GM12878 (cell line): ENCODE results near the gene MCM5. TPM values are rescaled to one million over a fixed set of nuclear protein-coding genes. Genes with fewer than 3 reads are reported as not detected.
A peak's percentile ranks its signal among the peaks of the same experiment; 100 is the strongest.

Experiments used
- ATAC-seq: fragments of 200-7000 bp; cut with Tn5 transposase; 3 replicates; pipeline ENCODE4 v1.9.1; 2020; ENCODE audit warnings: mild to moderate bottlenecking, moderate library complexity
- BruUV-seq: library from RNA; stranded (reverse); fragments of 400-500 nt; replicated peaks from 2 replicates; lab custom pipeline; 2021; lab: Mats Ljungman, UMichigan
- CTCF ChIA-PET: fragments of 300-600 bp; sonication (Branson Sonifier 250); formaldehyde crosslinking; extraction: SDS; loops from one replicate; lab custom pipeline; 2021; ENCODE audit warnings: inconsistent platforms; lab: Yijun Ruan, JAX
- POLR2A ChIA-PET: fragments of 350-600 bp; formaldehyde crosslinking; extraction: SDS; loops from one replicate; lab custom pipeline; 2021; ENCODE audit warnings: inconsistent platforms; lab: Charles Lee
- RAD21 ChIA-PET: fragments of 300-600 bp; sonication (Branson Sonifier 250); formaldehyde crosslinking; loops from one replicate; lab custom pipeline; 2023; ENCODE audit warnings: antibody characterized with exemption; ENCODE audit not compliant: unreplicated experiment; lab: Charles Lee
- SMC1A ChIA-PET: fragments of 300-600 bp; sonication (Branson Sonifier 250); formaldehyde crosslinking; loops from one replicate; lab custom pipeline; 2023; ENCODE audit not compliant: unreplicated experiment, uncharacterized antibody; lab: Charles Lee
- DNase-seq: peaks from one replicate; pipeline ENCODE4 v3.0.0-alpha.2; 2011; ENCODE audit warnings: low read depth, low spot score
- FAIRE-seq: peaks from 3 replicates; lab custom pipeline; 2011; peaks lifted over from hg19 to GRCh38; lab: Jason Lieb, UNC
- H2AFZ ChIP-seq: 2 replicates; pipeline ENCODE4 v1.6.0; 2011; ENCODE audit warnings: low read depth, low read length, control low read depth; ENCODE audit not compliant: control insufficient read depth
- H3K27ac ChIP-seq: 2 replicates; pipeline ENCODE4 v1.5.1; 2011; ENCODE audit warnings: control low read depth; ENCODE audit not compliant: control insufficient read depth, insufficient read depth
- H3K27me3 ChIP-seq, 2 experiments: replicated peaks in 1 of 2; 2 replicates each; pipeline versions ENCODE4 v1.6.0 to v1.6.1; 2011; ENCODE audit warnings: low read length in 1 of 2; ENCODE audit not compliant: control insufficient read depth in 2 of 2, insufficient read depth in 2 of 2
- H3K36me3 ChIP-seq, 2 experiments: 2 replicates each; pipeline ENCODE4 v1.5.1; 2011; ENCODE audit warnings: low read length in 1 of 2; ENCODE audit not compliant: control insufficient read depth in 2 of 2, insufficient read depth in 2 of 2
- H3K4me1 ChIP-seq: 2 replicates; pipeline ENCODE4 v1.6.1; 2011; ENCODE audit warnings: mild to moderate bottlenecking, low read length, moderate library complexity, mixed read lengths; ENCODE audit not compliant: control insufficient read depth, insufficient read depth
- H3K4me2 ChIP-seq: 2 replicates; pipeline ENCODE4 v1.6.0; 2011; ENCODE audit warnings: control low read depth; ENCODE audit not compliant: control insufficient read depth, insufficient read depth
- H3K4me3 ChIP-seq: fragments of 200-600 bp; sonication (generic); 2 replicates; pipeline ENCODE4 v1.5.1; 2016
- H3K79me2 ChIP-seq: 2 replicates; pipeline ENCODE4 v1.6.0; 2011; ENCODE audit warnings: low read length; ENCODE audit not compliant: control insufficient read depth, insufficient read depth
- H3K9ac ChIP-seq: 2 replicates; pipeline ENCODE4 v1.8.0; 2011; ENCODE audit warnings: low read length, control low read depth, mixed read lengths; ENCODE audit not compliant: control insufficient read depth, insufficient read depth
- H3K9me3 ChIP-seq: replicated peaks from 3 replicates; pipeline ENCODE4 v1.5.1; 2011; ENCODE audit warnings: mild to moderate bottlenecking, low read length; ENCODE audit not compliant: control insufficient read depth, insufficient read depth
- H4K20me1 ChIP-seq: 2 replicates; pipeline ENCODE4 v1.6.0; 2011; ENCODE audit not compliant: control insufficient read depth, insufficient read depth
- BACH1 ChIP-seq: fragments of 450-650 bp; IDR thresholded peaks from 2 replicates; pipeline ENCODE4 v1.6.1; 2017; ENCODE audit warnings: mild to moderate bottlenecking, borderline replicate concordance
- CHD4 ChIP-seq: fragments of 200-600 bp; sonication (generic); IDR thresholded peaks from 2 replicates; pipeline ENCODE4 v1.6.1; 2016; ENCODE audit warnings: mild to moderate bottlenecking
- CTCF ChIP-seq, 3 experiments: IDR thresholded peaks in 2 of 3; conservative IDR thresholded peaks in 1 of 3; 2 replicates each; pipeline ENCODE4 v1.5.1; 2011; ENCODE audit warnings: low read depth in 3 of 3, low read length in 3 of 3, mild to moderate bottlenecking in 3 of 3, control low read depth in 2 of 3, moderate library complexity in 2 of 3, inconsistent platforms in 1 of 3, mixed read lengths in 1 of 3; ENCODE audit not compliant: control insufficient read depth in 2 of 3, insufficient read depth in 1 of 3; ENCODE audit errors: extremely low read depth in 1 of 3
- MEF2A ChIP-seq: IDR thresholded peaks from 2 replicates; pipeline ENCODE4 v1.6.1; 2011; ENCODE audit warnings: low read depth, mild to moderate bottlenecking, low read length, moderate library complexity; ENCODE audit not compliant: insufficient read depth
- MEF2B ChIP-seq: fragments of 450-650 bp; IDR thresholded peaks from 2 replicates; pipeline ENCODE4 v1.6.1; 2018; ENCODE audit warnings: mild to moderate bottlenecking, moderate library complexity; ENCODE audit not compliant: partially characterized antibody, poor library complexity, severe bottlenecking
- MXI1 ChIP-seq: fragments of 150-350 bp; IDR thresholded peaks from 2 replicates; pipeline ENCODE4 v1.6.1; 2011; ENCODE audit warnings: low read depth, mild to moderate bottlenecking, inconsistent platforms, low read length, improper control_type of control experiment
- NKRF ChIP-seq: fragments of 450-650 bp; conservative IDR thresholded peaks from 2 replicates; pipeline ENCODE4 v1.6.1; 2017; ENCODE audit warnings: mild to moderate bottlenecking, moderate library complexity
- POLR2AphosphoS5 ChIP-seq: IDR thresholded peaks from 2 replicates; pipeline ENCODE4 v1.6.1; 2011; ENCODE audit warnings: mild to moderate bottlenecking, low read length, inconsistent platforms
- TBL1XR1 ChIP-seq: IDR thresholded peaks from 2 replicates; pipeline ENCODE4 v1.6.1; 2012; ENCODE audit warnings: low read depth, low read length, improper control_type of control experiment
- TCF3 ChIP-seq: IDR thresholded peaks from 2 replicates; pipeline ENCODE4 v1.6.1; 2012; ENCODE audit warnings: low read depth, mild to moderate bottlenecking, low read length, borderline replicate concordance; ENCODE audit not compliant: insufficient read depth
- WGBS: methylation state at CpG from one replicate; pipeline ENCODE4 v1.1.6; 2016; ENCODE audit warnings: low lambda C conversion rate; ENCODE audit not compliant: insufficient replicate concordance, insufficient coverage; ENCODE audit errors: missing lambda C conversion rate; 5-methylcytosine and 5-hydroxymethylcytosine counted together
- in situ Hi-C: fragments of 300-500 bp; cut with MboI; formaldehyde crosslinking; loops from 9 replicates; pipeline ENCODE4 v1.14.3; 2018; ENCODE audit warnings: mixed read lengths
- intact Hi-C: fragments of 100-400 bp; cut with micrococcal nuclease; formaldehyde crosslinking; loops from one replicate; pipeline ENCODE4 v1.14.2; 2022; ENCODE audit not compliant: unreplicated experiment
- polyA plus RNA-seq, 11 experiments: library from polyadenylated mRNA; depleted of rRNA in 4 of 11; unstranded in 6 of 11; stranded (reverse) in 5 of 11; fragments of >200 nt; fragmentation: Nextera tagmentation in 4 of 11; fragmentation: Illumina TruSeq in 1 of 11; extraction: Ambion mirVana in 4 of 11; extraction: Trizol in 1 of 11; gene quantifications; 1 replicate in 1 of 11; 2 replicates in 10 of 11; pipeline versions ENCODE4 v1.2.1 to v1.2.3, GENCODE V29; 2011 to 2016; ENCODE audit warnings: inconsistent platforms in 2 of 11, missing spikeins in 2 of 11, low read depth in 1 of 11
- total RNA-seq, 4 experiments: library from RNA; depleted of rRNA in 3 of 4; stranded (reverse); fragments of >200 nt in 3 of 4; fragmentation: Illumina TruSeq in 1 of 4; extraction: Trizol in 1 of 4; gene quantifications; 2 replicates each; pipeline versions ENCODE4 v1.2.1 to v1.2.3, GENCODE V29; 2013 to 2021
- TF ChIP-seq, protein P1 (sequence below): fragments of 150-350 bp; IDR thresholded peaks from 2 replicates; pipeline ENCODE4 v1.6.1; 2016; ENCODE audit warnings: low read depth, low read length
- TF ChIP-seq, protein P2 (sequence below): IDR thresholded peaks from 2 replicates; pipeline ENCODE4 v1.6.1; 2012; ENCODE audit warnings: low read depth, low read length, improper control_type of control experiment

The MCM5 gene
- total and polyA plus RNA-seq, 10 of the 15 experiments (the other 5 are each of a cell fraction or from before 2014, with no cell fraction given), result 14.1 to 360 (median 164) TPM

GRCh38 chr22:35380537-35381423 lies 19.2 kb upstream of the MCM5 start, which contains the start of gene HMOX1:
TSS of gene HMOX1 (plus strand) at chr22:35381096. CDS start at chr22:35381174, 78 bp downstream.
- ChIA-PET CTCF (interaction anchor here (0.8 to 3.1 kb wide), 8 partner anchors 11 to 203 kb away, joined by 3 to 23 read pairs (median 6); no protein-coding TSS in a partner anchor), SMC1A (interaction anchor here (0.8 to 4.7 kb wide), 11 partner anchors 9 to 29 kb away, joined by 3 to 26 read pairs (median 4); no protein-coding TSS in a partner anchor), POLR2A (interaction anchor here (1.1 to 2.3 kb wide), 7 partner anchors 10 to 30 kb away, joined by 3 to 18 read pairs (median 6); no protein-coding TSS in a partner anchor), RAD21 (interaction anchor here (0.6 to 6.3 kb wide), 7 partner anchors 8 to 30 kb away, joined by 3 to 39 read pairs (median 7); no protein-coding TSS in a partner anchor)
- H3K9me3 ChIP-seq, result no peaks in the 10 kb centered on the region
- peak within 1 kb of the TSS; percentile 48 for H3K27ac ChIP-seq
- no peaks in the 10 kb centered on the region for H4K20me1 ChIP-seq
- no peaks in the 10 kb centered on the region; a peak in 1 of 4 replicates for H3K36me3 ChIP-seq
- H3K79me2 ChIP-seq, result peaks cover 4% of the 10 kb centered on the region
- H2AFZ ChIP-seq, result peak within 1 kb of the TSS; percentile 86
- FAIRE-seq, result no peak
- BruUV-seq, result no TSS peak
- in situ Hi-C loops, result loop anchor here (25.0 kb wide), 1 partner anchor 1832 kb away; the partner anchor contains the start of gene SSTR3
- peak within 1 kb of the TSS; percentile 52 for H3K4me2 ChIP-seq
- WGBS, result 3% methylated on average over 46 of the region's 47 CpGs
- H3K4me1 ChIP-seq, result peaks cover 33% of the 10 kb centered on the region
- ATAC-seq, result peak; percentile 90
- H3K4me3 ChIP-seq, result peak within 1 kb of the TSS; percentile 71
- DNase-seq, result no peak
- intact Hi-C loops, result no loop called here
- H3K27me3 ChIP-seq, result no peaks in the 10 kb centered on the region
- peak within 1 kb of the TSS; percentile 87 for H3K9ac ChIP-seq
- TF ChIP-seq TCF3 (no peak), BACH1 (peak; percentile 92), MEF2B (peak; percentile 45), CTCF (IDR thresholded peaks at IDR 0.05 in 2 of 3, conservative IDR thresholded peaks at IDR 0.05 in 1 of 3; ENCODE audit: control insufficient read depth in 2 of 3, extremely low read depth in 1 of 3, insufficient read depth in 1 of 3, low read depth in 3 of 3, low read length in 3 of 3) (peak in 1 of 3 experiments; percentile 51; a peak in 2 of 6 replicates), CHD4 (no peak), NKRF (peak; percentile 51; the same call in 1 of the 2 replicates), POLR2AphosphoS5 (peak; percentile 87), TBL1XR1 (no peak), MXI1 (peak; percentile 73), MEF2A (no peak)
- TF ChIP-seq, protein P1, sequence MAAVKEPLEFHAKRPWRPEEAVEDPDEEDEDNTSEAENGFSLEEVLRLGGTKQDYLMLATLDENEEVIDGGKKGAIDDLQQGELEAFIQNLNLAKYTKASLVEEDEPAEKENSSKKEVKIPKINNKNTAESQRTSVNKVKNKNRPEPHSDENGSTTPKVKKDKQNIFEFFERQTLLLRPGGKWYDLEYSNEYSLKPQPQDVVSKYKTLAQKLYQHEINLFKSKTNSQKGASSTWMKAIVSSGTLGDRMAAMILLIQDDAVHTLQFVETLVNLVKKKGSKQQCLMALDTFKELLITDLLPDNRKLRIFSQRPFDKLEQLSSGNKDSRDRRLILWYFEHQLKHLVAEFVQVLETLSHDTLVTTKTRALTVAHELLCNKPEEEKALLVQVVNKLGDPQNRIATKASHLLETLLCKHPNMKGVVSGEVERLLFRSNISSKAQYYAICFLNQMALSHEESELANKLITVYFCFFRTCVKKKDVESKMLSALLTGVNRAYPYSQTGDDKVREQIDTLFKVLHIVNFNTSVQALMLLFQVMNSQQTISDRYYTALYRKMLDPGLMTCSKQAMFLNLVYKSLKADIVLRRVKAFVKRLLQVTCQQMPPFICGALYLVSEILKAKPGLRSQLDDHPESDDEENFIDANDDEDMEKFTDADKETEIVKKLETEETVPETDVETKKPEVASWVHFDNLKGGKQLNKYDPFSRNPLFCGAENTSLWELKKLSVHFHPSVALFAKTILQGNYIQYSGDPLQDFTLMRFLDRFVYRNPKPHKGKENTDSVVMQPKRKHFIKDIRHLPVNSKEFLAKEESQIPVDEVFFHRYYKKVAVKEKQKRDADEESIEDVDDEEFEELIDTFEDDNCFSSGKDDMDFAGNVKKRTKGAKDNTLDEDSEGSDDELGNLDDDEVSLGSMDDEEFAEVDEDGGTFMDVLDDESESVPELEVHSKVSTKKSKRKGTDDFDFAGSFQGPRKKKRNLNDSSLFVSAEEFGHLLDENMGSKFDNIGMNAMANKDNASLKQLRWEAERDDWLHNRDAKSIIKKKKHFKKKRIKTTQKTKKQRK, result no peak
- TF ChIP-seq, protein P2, sequence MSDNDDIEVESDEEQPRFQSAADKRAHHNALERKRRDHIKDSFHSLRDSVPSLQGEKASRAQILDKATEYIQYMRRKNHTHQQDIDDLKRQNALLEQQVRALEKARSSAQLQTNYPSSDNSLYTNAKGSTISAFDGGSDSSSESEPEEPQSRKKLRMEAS, result peak; percentile 89
